KMS-11 (cell line): ENCODE results near the gene SVOPL.

Source experiments
- H2AFZ ChIP-seq: fragments of 200-600 bp; sonication (generic); 2 replicates; pipeline ENCODE4 v1.6.1; 2016; ENCODE audit warnings: antibody characterized with exemption, mixed run types, low read depth
- H3K27ac ChIP-seq: fragments of 200-600 bp; sonication (generic); 2 replicates; pipeline ENCODE4 v1.6.1; 2016; ENCODE audit warnings: mild to moderate bottlenecking, mixed run types
- H3K27me3 ChIP-seq: fragments of 200-600 bp; sonication (generic); 2 replicates; pipeline ENCODE4 v1.6.1; 2017; ENCODE audit warnings: mild to moderate bottlenecking, low read depth, mixed run types, moderate library complexity; ENCODE audit not compliant: insufficient read depth
- H3K36me3 ChIP-seq: fragments of 200-600 bp; sonication (generic); 2 replicates; pipeline ENCODE4 v1.6.1; 2017; ENCODE audit warnings: mild to moderate bottlenecking, mixed run types; ENCODE audit not compliant: insufficient read depth
- H3K4me1 ChIP-seq: fragments of 200-600 bp; sonication (generic); 2 replicates; pipeline ENCODE4 v1.6.1; 2016; ENCODE audit warnings: mild to moderate bottlenecking, low read depth, mixed run types; ENCODE audit not compliant: poor library complexity, severe bottlenecking
- H3K4me2 ChIP-seq: fragments of 200-600 bp; sonication (generic); 2 replicates; pipeline ENCODE4 v1.7.0; 2016; ENCODE audit warnings: mild to moderate bottlenecking, mixed run types
- H3K4me3 ChIP-seq: fragments of 200-600 bp; sonication (generic); IDR thresholded peaks from 2 replicates; pipeline ENCODE4 v1.6.1; 2017; ENCODE audit warnings: low read depth, low read length, mixed read lengths; ENCODE audit not compliant: insufficient read depth
- H3K79me2 ChIP-seq: fragments of 200-600 bp; sonication (generic); 2 replicates; pipeline ENCODE4 v1.6.1; 2016; ENCODE audit warnings: low read depth, mixed run types; ENCODE audit not compliant: insufficient read depth
- H3K9ac ChIP-seq: fragments of 200-600 bp; sonication (generic); 2 replicates; pipeline ENCODE4 v1.6.1; 2016; ENCODE audit warnings: mild to moderate bottlenecking, mixed run types
- H4K20me1 ChIP-seq: fragments of 200-600 bp; sonication (generic); 2 replicates; pipeline ENCODE4 v1.6.1; 2016; ENCODE audit warnings: mild to moderate bottlenecking, mixed run types; ENCODE audit not compliant: insufficient read depth
- CTCF ChIP-seq: fragments of 200-600 bp; sonication (generic); conservative IDR thresholded peaks from 2 replicates; pipeline ENCODE4 v1.6.1; 2017; ENCODE audit warnings: low read depth, mild to moderate bottlenecking, antibody characterized with exemption, low read length, moderate library complexity, mixed read lengths

Gene SVOPL

GRCh38 chr7:138667535-138668228 is 33.5 kb downstream of the SVOPL start:
- H3K4me1 ChIP-seq: no peaks in the 10 kb centered on the region
- no peaks in the 10 kb centered on the region for H3K79me2 ChIP-seq
- H3K4me2 ChIP-seq: no peak overlapping the region
- H3K4me3 ChIP-seq: no peak overlapping the region
- no peaks in the 10 kb centered on the region for H3K27me3 ChIP-seq
- H3K36me3 ChIP-seq: no peaks in the 10 kb centered on the region
- no peak overlapping the region for H2AFZ ChIP-seq
- no peak for TF ChIP-seq CTCF
- no peak overlapping the region for H3K9ac ChIP-seq
- H3K27ac ChIP-seq: no peak overlapping the region
- H4K20me1 ChIP-seq: no peaks in the 10 kb centered on the region

GRCh38 chr7:138666385-138666784 is 34.8 kb downstream of the SVOPL start:
- no peak overlapping the region for H3K4me3 ChIP-seq
- H3K9ac ChIP-seq: no peak overlapping the region
- H3K36me3 ChIP-seq: no peaks in the 10 kb centered on the region
- no peak overlapping the region for H2AFZ ChIP-seq
- H4K20me1 ChIP-seq: no peaks in the 10 kb centered on the region
- H3K27ac ChIP-seq: no peak overlapping the region
- TF ChIP-seq CTCF: no peak
- no peaks in the 10 kb centered on the region for H3K4me1 ChIP-seq
- no peaks in the 10 kb centered on the region for H3K27me3 ChIP-seq
- H3K4me2 ChIP-seq: no peak overlapping the region
- no peaks in the 10 kb centered on the region for H3K79me2 ChIP-seq

GRCh38 chr7:138665669-138666140 is 35.5 kb downstream of the SVOPL start:
- Histone ChIP-seq H3K4me2 (no peak overlapping the region), H3K4me3 (no peak overlapping the region), H3K27ac (no peak overlapping the region), H3K9ac (no peak overlapping the region), H3K4me1 (no peaks in the 10 kb centered on the region), H2AFZ (no peak overlapping the region), H3K27me3 (no peaks in the 10 kb centered on the region), H4K20me1 (no peaks in the 10 kb centered on the region), H3K79me2 (no peaks in the 10 kb centered on the region), H3K36me3 (no peaks in the 10 kb centered on the region)
- no peak for TF ChIP-seq CTCF

GRCh38 chr7:138665249-138665648 is 35.9 kb downstream of the SVOPL start:
- Histone ChIP-seq H2AFZ (no peak overlapping the region), H4K20me1 (no peaks in the 10 kb centered on the region), H3K36me3 (no peaks in the 10 kb centered on the region), H3K27ac (no peak overlapping the region), H3K4me2 (no peak overlapping the region), H3K9ac (no peak overlapping the region), H3K27me3 (no peaks in the 10 kb centered on the region), H3K4me1 (no peaks in the 10 kb centered on the region), H3K79me2 (no peaks in the 10 kb centered on the region), H3K4me3 (no peak overlapping the region)
- TF ChIP-seq CTCF: no peak
